Endothelial cell of umbilical vein (primary cell): ENCODE results near the gene KIAA1191. TPM values are rescaled to one million over a fixed set of nuclear protein-coding genes. Genes with fewer than 3 reads are reported as not detected.

Source experiments
- BruUV-seq: library from RNA; stranded (reverse); fragments of 400-500 nt; replicated peaks from 2 replicates; lab custom pipeline; 2021; lab: Mats Ljungman, UMichigan
- CTCF ChIA-PET: fragments of 300-600, 350-600 bp; sonication (Branson Sonifier 250); formaldehyde crosslinking; loops from one replicate; lab custom pipeline; 2021; ENCODE audit warnings: antibody characterized with exemption, inconsistent platforms; lab: Charles Lee
- POLR2A ChIA-PET: fragments of 300-600, 350-600 bp; sonication (Branson Sonifier 250); formaldehyde crosslinking; loops from one replicate; lab custom pipeline; 2021; ENCODE audit warnings: antibody characterized with exemption, inconsistent platforms; lab: Charles Lee
- DNase-seq: peaks from one replicate; pipeline ENCODE4 v3.0.0-alpha.2; 2011; ENCODE audit warnings: low read depth, low spot score
- FAIRE-seq: peaks from 2 replicates; lab custom pipeline; 2011; peaks lifted over from hg19 to GRCh38; lab: Jason Lieb, UNC
- H2AFZ ChIP-seq: 2 replicates; pipeline ENCODE4 v1.6.0; 2012; ENCODE audit warnings: low read depth, low read length, control low read depth, inconsistent platforms
- H3K27ac ChIP-seq: 2 replicates; pipeline ENCODE4 v1.5.1; 2011; ENCODE audit warnings: low read depth, mild to moderate bottlenecking, control low read depth, low read length, moderate library complexity; ENCODE audit not compliant: insufficient read depth
- H3K27me3 ChIP-seq, 2 experiments: 2 replicates each; pipeline versions ENCODE4 v1.6.0 to v1.6.1; 2011; ENCODE audit warnings: low read length in 2 of 2, mixed read lengths in 1 of 2; ENCODE audit not compliant: control insufficient read depth in 2 of 2, insufficient read depth in 2 of 2
- H3K36me3 ChIP-seq, 2 experiments: 2 replicates in 1 of 2; 3 replicates in 1 of 2; pipeline ENCODE4 v1.5.1; 2011; ENCODE audit warnings: low read length in 2 of 2, mild to moderate bottlenecking in 1 of 2, moderate library complexity in 1 of 2; ENCODE audit not compliant: control insufficient read depth in 2 of 2, insufficient read depth in 2 of 2; ENCODE audit errors: extremely low read depth in 1 of 2
- H3K4me1 ChIP-seq: 3 replicates; pipeline ENCODE4 v1.5.1; 2011; ENCODE audit warnings: mild to moderate bottlenecking, low read length; ENCODE audit not compliant: control insufficient read depth, insufficient read depth; ENCODE audit errors: extremely low read depth
- H3K4me2 ChIP-seq: 2 replicates; pipeline ENCODE4 v1.6.1; 2011; ENCODE audit warnings: low read length, control low read depth, mixed read lengths; ENCODE audit not compliant: insufficient read depth
- H3K4me3 ChIP-seq, 3 experiments: fragments of 200-600 bp in 1 of 3; sonication (generic), shearing (Covaris generic) in 1 of 3; replicated peaks in 1 of 3; 2 replicates each; pipeline ENCODE4 v1.5.1; 2011 to 2016; ENCODE audit warnings: control low read depth in 3 of 3, low read length in 3 of 3, mild to moderate bottlenecking in 2 of 3, inconsistent platforms in 1 of 3, low read depth in 1 of 3, moderate library complexity in 1 of 3; ENCODE audit not compliant: insufficient read depth in 1 of 3
- H3K79me2 ChIP-seq: 2 replicates; pipeline ENCODE4 v1.6.0; 2012; ENCODE audit warnings: low read length, inconsistent platforms; ENCODE audit not compliant: control insufficient read depth, insufficient read depth
- H3K9ac ChIP-seq: replicated peaks from 2 replicates; pipeline ENCODE3; 2011; ENCODE audit warnings: low read length, control low read depth; ENCODE audit not compliant: insufficient read depth; ENCODE audit errors: extremely low read depth
- H3K9me1 ChIP-seq: replicated peaks from 3 replicates; pipeline ENCODE4 v1.6.0; 2011; ENCODE audit warnings: mild to moderate bottlenecking, low read length; ENCODE audit not compliant: control insufficient read depth, insufficient read depth; ENCODE audit errors: extremely low read depth
- H3K9me3 ChIP-seq: replicated peaks from 2 replicates; pipeline ENCODE4 v1.5.1; 2012; ENCODE audit warnings: low read length, inconsistent platforms; ENCODE audit not compliant: control insufficient read depth, insufficient read depth
- H4K20me1 ChIP-seq: replicated peaks from 2 replicates; pipeline ENCODE3; 2011; ENCODE audit warnings: mild to moderate bottlenecking, low read length; ENCODE audit not compliant: control insufficient read depth, insufficient read depth; ENCODE audit errors: extremely low read depth
- CTCF ChIP-seq, 2 donors: IDR thresholded peaks; 1 replicate in 1 of 2; 2 replicates in 1 of 2; pipeline ENCODE4 v1.5.1; 2011; ENCODE audit warnings: low read length in 2 of 2, mild to moderate bottlenecking in 2 of 2, moderate library complexity in 2 of 2, control low read depth in 1 of 2, inconsistent platforms in 1 of 2, low read depth in 1 of 2; ENCODE audit not compliant: insufficient read depth in 1 of 2; ENCODE audit errors: extremely low read depth in 1 of 2
- EZH2 ChIP-seq: IDR thresholded peaks from 2 replicates; pipeline ENCODE4 v1.6.1; 2012; ENCODE audit warnings: borderline replicate concordance, low read depth, mild to moderate bottlenecking, moderate library complexity, low read length, inconsistent platforms; ENCODE audit not compliant: severe bottlenecking
- FOS ChIP-seq: IDR thresholded peaks from 2 replicates; pipeline ENCODE4 v1.6.1; 2011; ENCODE audit warnings: mild to moderate bottlenecking, low read length, moderate library complexity, borderline replicate concordance; ENCODE audit not compliant: insufficient read depth
- GATA2 ChIP-seq: IDR thresholded peaks from 2 replicates; pipeline ENCODE4 v1.7.0; 2011; ENCODE audit warnings: low read depth, mild to moderate bottlenecking, moderate library complexity, mixed read lengths, low read length; ENCODE audit not compliant: insufficient read length, insufficient read depth
- JUN ChIP-seq: IDR thresholded peaks from 2 replicates; pipeline ENCODE4 v1.6.1; 2011; ENCODE audit warnings: borderline replicate concordance, low read depth; ENCODE audit not compliant: insufficient read length, insufficient read depth
- MYC ChIP-seq: IDR thresholded peaks from one replicate; pipeline ENCODE4 v1.6.1; 2011; ENCODE audit warnings: mild to moderate bottlenecking, low read depth, low read length
- POLR2A ChIP-seq: IDR thresholded peaks from 2 replicates; pipeline ENCODE4 v1.6.1; 2012; ENCODE audit warnings: low read depth, mild to moderate bottlenecking, control low read depth, low read length
- POLR2AphosphoS5 ChIP-seq: IDR thresholded peaks from 2 replicates; pipeline ENCODE4 v1.6.1; 2012; ENCODE audit warnings: low read depth, mild to moderate bottlenecking, control low read depth, low read length, moderate library complexity; ENCODE audit not compliant: insufficient read depth
- dilution Hi-C: fragments of 300-500 bp; cut with MboI; formaldehyde crosslinking; loops from one replicate; pipeline ENCODE4 v1.15.0; 2019; ENCODE audit warnings: low sequenced_read_pairs; ENCODE audit not compliant: extremely low pct_ligation_motif_present
- intact Hi-C: fragments of 100-400 bp; cut with micrococcal nuclease; formaldehyde crosslinking; loops from one replicate; pipeline ENCODE4 v1.10.0; 2022
- polyA plus RNA-seq, 4 experiments: library from polyadenylated mRNA; depleted of rRNA in 3 of 4; stranded (reverse) in 3 of 4; unstranded in 1 of 4; fragments of >200 nt; gene quantifications; 2 replicates each; pipeline versions ENCODE4 v1.2.1 to v1.2.3, GENCODE V29; 2011 to 2012; ENCODE audit warnings: missing spikeins in 1 of 4
- total RNA-seq: library from RNA; stranded (reverse); gene quantifications from 2 replicates; pipeline ENCODE4 v1.2.3, GENCODE V29; 2021

The KIAA1191 gene
- total and polyA plus RNA-seq, 2 donors (not counting 3 experiments of a cell fraction or from before 2014, with no cell fraction given) = 114 to 116 TPM

- no TSS peak for BruUV-seq
- FAIRE-seq = no peak
These were observed 11.7 kb upstream of the KIAA1191 start for GRCh38 chr5:176373100-176373818.

More at GRCh38 chr5:176373100-176373818, 11.7 kb upstream of the KIAA1191 start:
- TF ChIP-seq CTCF (IDR thresholded peaks at IDR 0.05; ENCODE audit: extremely low read depth in 1 of 2, insufficient read depth in 1 of 2, low read depth in 1 of 2, low read length in 2 of 2) (no peak), JUN (no peak), POLR2A (no peak), EZH2 (no peak), GATA2 (no peak), FOS (no peak), POLR2AphosphoS5 (no peak), MYC (no peak)
- H2AFZ ChIP-seq = no peak overlapping the region
- POLR2A ChIA-PET = no interaction called here
- CTCF ChIA-PET = interaction anchor here (1.6 kb wide), 1 partner anchor 12 kb away, joined by 4 read pairs; the partner anchor contains the start of gene KIAA1191
- H3K4me1 ChIP-seq = no peaks in the 10 kb centered on the region
- H3K4me2 ChIP-seq = no peak overlapping the region
- no peak overlapping the region for H3K4me3 ChIP-seq
- intact Hi-C loops (no loop called here), dilution Hi-C loops (no loop called here)
- H3K9ac ChIP-seq = no peak overlapping the region
- H4K20me1 ChIP-seq = no peaks in the 10 kb centered on the region
- DNase-seq = no peak
- peaks cover 0 to 15% of the 10 kb centered on the region in 2 experiments for H3K36me3 ChIP-seq
- H3K27ac ChIP-seq = no peak overlapping the region
- H3K9me1 ChIP-seq = no peaks in the 10 kb centered on the region
- no peaks in the 10 kb centered on the region for H3K79me2 ChIP-seq
- no peaks in the 10 kb centered on the region for H3K9me3 ChIP-seq
- H3K27me3 ChIP-seq = no peaks in the 10 kb centered on the region
